ENCODE results near the gene U2AF2. TPM values are rescaled to one million over a fixed set of nuclear protein-coding genes. Genes with fewer than 3 reads are reported as not detected.

U2AF2 gene
- total and polyA plus RNA-seq, 2 of the 4 experiments (the other 2 are of a cell fraction) = 120 to 260 TPM

DNA sequence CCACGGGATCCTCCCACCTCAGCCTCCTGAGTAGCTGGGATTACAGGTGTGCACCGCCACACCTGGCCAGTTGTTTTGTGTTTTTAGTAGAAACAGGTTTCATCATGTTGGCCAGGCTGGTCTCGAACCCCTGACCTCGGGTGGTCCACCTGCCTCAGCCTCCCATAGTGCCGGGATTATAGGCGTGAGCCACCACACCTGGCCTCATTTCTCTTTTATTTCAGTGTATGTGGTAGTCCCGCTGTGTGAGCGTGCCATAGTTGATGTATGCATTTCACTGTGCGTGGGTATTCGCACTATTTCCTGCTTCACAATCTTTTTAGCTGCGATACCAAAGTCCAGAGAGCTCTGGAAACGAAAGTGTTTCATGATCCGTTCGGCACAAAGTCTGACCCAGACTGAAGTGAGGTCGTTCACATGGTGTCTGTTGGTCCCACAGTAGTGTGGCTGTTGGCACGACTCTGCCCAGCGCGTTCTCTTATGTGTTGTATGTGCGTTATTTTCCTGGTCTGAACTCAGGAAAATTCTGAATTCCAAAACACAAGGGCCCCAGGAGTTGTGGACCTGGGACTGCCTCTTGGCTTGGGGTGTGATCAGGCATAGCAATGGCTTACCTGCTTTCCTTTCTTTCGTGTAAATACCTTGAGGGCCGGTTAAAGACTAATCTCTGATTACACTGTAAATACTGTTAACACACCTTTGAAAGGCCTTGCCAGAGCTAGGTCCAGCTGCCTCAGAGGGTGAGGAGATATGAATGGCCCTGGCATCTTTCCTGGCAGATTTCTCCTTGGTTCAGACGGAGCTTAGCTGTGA is 28.8 kb downstream of the U2AF2 start:
- Histone ChIP-seq H2AK9ac (replicated peaks; ENCODE audit: low read depth, low read length, poor library complexity) (no peak overlapping the region), H4K20me1 (ENCODE audit: insufficient read depth, low read length) (peaks cover 88% of the 10 kb centered on the region), H2BK5ac (ENCODE audit: low read depth, low read length, poor library complexity, severe bottlenecking) (no peak overlapping the region), H2BK15ac (ENCODE audit: low read depth, low read length) (no peak overlapping the region), H3K18ac (ENCODE audit: low read depth, low read length) (no peak overlapping the region), H3K4me1 (ENCODE audit: control insufficient read depth, insufficient read depth, low read length) (peaks cover 5% of the 10 kb centered on the region), H3K14ac (replicated peaks; ENCODE audit: low read depth, low read length) (no peak overlapping the region), H3K23ac (ENCODE audit: low read depth, low read length) (no peak overlapping the region), H3K27me3 (ENCODE audit: control insufficient read depth, insufficient read depth, low read length) (no peaks in the 10 kb centered on the region), H4K8ac (ENCODE audit: low read depth in 2 of 2, low read length in 2 of 2) (no peak overlapping the region), H3K79me1 (ENCODE audit: low read depth in 1 of 2, low read length in 2 of 2) (peaks cover 21 to 79% of the 10 kb centered on the region in 2 experiments), H2BK120ac (ENCODE audit: low read depth, low read length) (no peak overlapping the region), H4K91ac (ENCODE audit: insufficient read depth, low read depth, low read length) (no peak overlapping the region), H2AFZ (replicated peaks; ENCODE audit: low read length, poor library complexity) (no peak overlapping the region), H3K4me2 (ENCODE audit: low read depth, low read length) (no peak overlapping the region), H3K4me3 (ENCODE audit: insufficient read depth, low read depth, low read length) (no peak overlapping the region), H3K27ac (ENCODE audit: insufficient read depth, low read length) (no peak overlapping the region), H2BK20ac (ENCODE audit: low read depth, low read length) (no peak overlapping the region), H3K9me3 (ENCODE audit: control insufficient read depth, insufficient read depth, low read length) (no peaks in the 10 kb centered on the region), H3K9me1 (ENCODE audit: insufficient read depth, low read length) (peaks cover 11% of the 10 kb centered on the region; the same call in 1 of the 2 replicates), H3K56ac (ENCODE audit: extremely low read depth, insufficient read depth, low read length) (no peak overlapping the region), H2AK5ac (ENCODE audit: low read depth, low read length) (no peak overlapping the region), H4K5ac (ENCODE audit: low read depth, low read length) (no peak overlapping the region), H3K9ac (ENCODE audit: low read depth, low read length) (no peak overlapping the region), H3K4ac (ENCODE audit: low read depth, low read length) (no peak overlapping the region), H3K36me3 (ENCODE audit: control insufficient read depth, insufficient read depth, low read length) (peaks cover 60% of the 10 kb centered on the region)
- dilution Hi-C loops (cut with HindIII; ENCODE audit: low sequenced_read_pairs, unreplicated experiment) = no loop called here
- intact Hi-C loops (cut with micrococcal nuclease) = no loop called here
- in situ Hi-C loops (cut with MboI; ENCODE audit: low sequenced_read_pairs) = loop anchor here (25.0 kb wide), 1 partner anchor 454 kb away; the partner anchor contains the start of gene ZNF444
- WGBS, 2 experiments (ENCODE audit: extremely low coverage in 2 of 2, insufficient read length in 1 of 2) = 93% methylated on average over 3 of the region's 22 CpGs; no CpG with 5 or more reads in 1 of the 2 experiments
- no TSS peak for BruUV-seq (replicated peaks)
- CTCF ChIA-PET = no interaction called here
- DNase-seq (no peak), ATAC-seq (ENCODE audit: low read depth) (no peak)
- POLR2A ChIA-PET (ENCODE audit: unreplicated experiment) = no interaction called here
- TF ChIP-seq RFX5 (IDR thresholded peaks at IDR 0.05; ENCODE audit: low read depth, low read length) (no peak), RCOR1 (IDR thresholded peaks at IDR 0.05; ENCODE audit: insufficient replicate concordance, low read length) (no peak), MXI1 (IDR thresholded peaks at IDR 0.05; ENCODE audit: borderline replicate concordance, low read depth, low read length) (no peak), MAFK (IDR thresholded peaks at IDR 0.05; ENCODE audit: low read depth, low read length) (no peak), RAD21 (IDR thresholded peaks at IDR 0.05; ENCODE audit: low read length) (no peak), MAZ (IDR thresholded peaks at IDR 0.05; ENCODE audit: borderline replicate concordance, low read depth, low read length) (no peak), FOS (IDR thresholded peaks at IDR 0.05; ENCODE audit: low read depth, low read length) (no peak), CEBPB (IDR thresholded peaks at IDR 0.05; ENCODE audit: low read depth, low read length) (no peak), NFE2L2 (IDR thresholded peaks at IDR 0.05; ENCODE audit: low read depth, low read length) (no peak), BHLHE40 (IDR thresholded peaks at IDR 0.05; ENCODE audit: low read depth, low read length) (no peak), CHD1 (IDR thresholded peaks at IDR 0.05; ENCODE audit: low read depth, low read length) (no peak), SMC3 (IDR thresholded peaks at IDR 0.05; ENCODE audit: low read depth, low read length) (no peak), POLR2A (IDR thresholded peaks at IDR 0.05; ENCODE audit: low read depth, low read length) (no peak)
- TF ChIP-seq, protein P1, sequence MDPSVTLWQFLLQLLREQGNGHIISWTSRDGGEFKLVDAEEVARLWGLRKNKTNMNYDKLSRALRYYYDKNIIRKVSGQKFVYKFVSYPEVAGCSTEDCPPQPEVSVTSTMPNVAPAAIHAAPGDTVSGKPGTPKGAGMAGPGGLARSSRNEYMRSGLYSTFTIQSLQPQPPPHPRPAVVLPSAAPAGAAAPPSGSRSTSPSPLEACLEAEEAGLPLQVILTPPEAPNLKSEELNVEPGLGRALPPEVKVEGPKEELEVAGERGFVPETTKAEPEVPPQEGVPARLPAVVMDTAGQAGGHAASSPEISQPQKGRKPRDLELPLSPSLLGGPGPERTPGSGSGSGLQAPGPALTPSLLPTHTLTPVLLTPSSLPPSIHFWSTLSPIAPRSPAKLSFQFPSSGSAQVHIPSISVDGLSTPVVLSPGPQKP (IDR thresholded peaks at IDR 0.05; ENCODE audit: borderline replicate concordance, low read depth, low read length) = no peak
- TF ChIP-seq, protein P2, sequence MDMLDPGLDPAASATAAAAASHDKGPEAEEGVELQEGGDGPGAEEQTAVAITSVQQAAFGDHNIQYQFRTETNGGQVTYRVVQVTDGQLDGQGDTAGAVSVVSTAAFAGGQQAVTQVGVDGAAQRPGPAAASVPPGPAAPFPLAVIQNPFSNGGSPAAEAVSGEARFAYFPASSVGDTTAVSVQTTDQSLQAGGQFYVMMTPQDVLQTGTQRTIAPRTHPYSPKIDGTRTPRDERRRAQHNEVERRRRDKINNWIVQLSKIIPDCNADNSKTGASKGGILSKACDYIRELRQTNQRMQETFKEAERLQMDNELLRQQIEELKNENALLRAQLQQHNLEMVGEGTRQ (IDR thresholded peaks at IDR 0.05; ENCODE audit: low read depth, low read length) = no peak
